K562 (cell line): ENCODE measurements around the gene CHCHD1. TPM values are rescaled to one million over a fixed set of nuclear protein-coding genes. Genes with fewer than 3 reads are reported as not detected.

Source experiments
- ATAC-seq: fragments of 200-7000 bp; cut with Tn5 transposase; 3 replicates; pipeline ENCODE4 v1.9.1; 2020; ENCODE audit warnings: moderate library complexity
- BruUV-seq: library from RNA; stranded (reverse); fragments of 400-500 nt; replicated peaks from 2 replicates; lab custom pipeline; 2021; lab: Mats Ljungman, UMichigan
- CTCF ChIA-PET: fragments of 300-600 bp; formaldehyde crosslinking; extraction: SDS; loops from one replicate; lab custom pipeline; 2021; ENCODE audit warnings: low intra/inter-chr PET ratio; lab: Yijun Ruan, JAX
- POLR2A ChIA-PET: fragments of 300-600, 350-650 bp; sonication (Branson Sonifier 250); formaldehyde crosslinking; extraction: SDS; loops from one replicate; lab custom pipeline; 2021; ENCODE audit warnings: antibody characterized with exemption, inconsistent platforms; lab: Yijun Ruan, JAX
- DNase-seq, 4 experiments: peaks; one replicate each; pipeline versions ENCODE4 v3.0.0 to v3.0.0-alpha.2; 2011 to 2018; ENCODE audit warnings: low spot score in 3 of 4, mixed read lengths in 3 of 4; ENCODE audit errors: extremely low read depth in 1 of 4
- FAIRE-seq: peaks from 2 replicates; lab custom pipeline; 2011; peaks lifted over from hg19 to GRCh38; lab: Jason Lieb, UNC
- H2AFZ ChIP-seq: 2 replicates; pipeline ENCODE4 v1.6.0; 2011; ENCODE audit warnings: low read depth, low read length, control low read depth, inconsistent platforms
- H3K27ac ChIP-seq: fragments of 200-600 bp; 3 replicates; pipeline ENCODE4 v1.8.0; 2011; ENCODE audit warnings: low read depth, mild to moderate bottlenecking, control low read depth, inconsistent platforms, low read length, moderate library complexity, mixed read lengths; ENCODE audit errors: extremely low read depth
- H3K27me3 ChIP-seq, 2 experiments: fragments of 300-600 bp in 1 of 2; 2 replicates in 1 of 2; 3 replicates in 1 of 2; pipeline versions ENCODE4 v1.6.0 to v1.8.0; 2011; ENCODE audit warnings: inconsistent platforms in 2 of 2, low read length in 2 of 2, mild to moderate bottlenecking in 1 of 2, mixed read lengths in 1 of 2, moderate library complexity in 1 of 2; ENCODE audit not compliant: control insufficient read depth in 2 of 2, insufficient read depth in 2 of 2
- H3K36me3 ChIP-seq: fragments of 300-600 bp; 3 replicates; pipeline ENCODE4 v1.8.0; 2011; ENCODE audit warnings: mild to moderate bottlenecking, low read length, inconsistent platforms; ENCODE audit not compliant: control insufficient read depth, insufficient read depth
- H3K4me1 ChIP-seq, 2 experiments: fragments of 200-600 bp in 1 of 2; replicated peaks in 1 of 2; 2 replicates in 1 of 2; 3 replicates in 1 of 2; pipeline versions ENCODE4 v1.5.1 to v1.8.0; 2011; ENCODE audit warnings: inconsistent platforms in 2 of 2, low read length in 2 of 2, mild to moderate bottlenecking in 1 of 2, mixed read lengths in 1 of 2, moderate library complexity in 1 of 2; ENCODE audit not compliant: control insufficient read depth in 2 of 2, insufficient read depth in 2 of 2
- H3K4me2 ChIP-seq: 2 replicates; pipeline ENCODE4 v1.6.1; 2011; ENCODE audit warnings: low read length, control low read depth, inconsistent platforms, mixed read lengths; ENCODE audit not compliant: insufficient read depth
- H3K4me3 ChIP-seq: fragments of 200-600 bp; sonication (generic), shearing (Covaris generic); 2 replicates; pipeline ENCODE4 v1.5.1; 2016; ENCODE audit warnings: control low read depth, inconsistent platforms
- H3K79me2 ChIP-seq: fragments of 200-600 bp; 3 replicates; pipeline ENCODE4 v1.8.0; 2011; ENCODE audit warnings: low read length, inconsistent platforms; ENCODE audit not compliant: control insufficient read depth, insufficient read depth
- H3K9ac ChIP-seq, 2 experiments: 2 replicates each; pipeline versions ENCODE4 v1.6.0 to v1.6.1; 2011; ENCODE audit warnings: low read depth in 2 of 2, low read length in 2 of 2, control low read depth in 1 of 2, inconsistent platforms in 1 of 2, mild to moderate bottlenecking in 1 of 2, mixed read lengths in 1 of 2; ENCODE audit not compliant: insufficient read depth in 1 of 2
- H3K9me1 ChIP-seq: one replicate; pipeline ENCODE4 v1.6.0; 2011; ENCODE audit warnings: inconsistent platforms, mild to moderate bottlenecking, low read length, moderate library complexity; ENCODE audit not compliant: control insufficient read depth, insufficient read depth
- H3K9me3 ChIP-seq: replicated peaks from 2 replicates; pipeline ENCODE4 v1.5.1; 2011; ENCODE audit warnings: low read depth, low read length, inconsistent platforms; ENCODE audit not compliant: control insufficient read depth, insufficient read depth
- H4K20me1 ChIP-seq: replicated peaks from 2 replicates; pipeline ENCODE4 v1.6.1; 2011; ENCODE audit warnings: low read length, inconsistent platforms, mixed read lengths; ENCODE audit not compliant: control insufficient read depth, insufficient read depth
- CAMTA2 ChIP-seq: fragments of 250-450 bp; sonication (Bioruptor Pico); conservative IDR thresholded peaks from 2 replicates; pipeline ENCODE4 v1.5.1; 2022
- CBX1 ChIP-seq: sonication (generic); IDR thresholded peaks from 2 replicates; pipeline ENCODE4 v1.6.1; 2016; ENCODE audit warnings: antibody characterized with exemption, low read depth, mild to moderate bottlenecking
- ELF2 ChIP-seq: fragments of 250-450 bp; sonication (Bioruptor Pico); IDR thresholded peaks from 2 replicates; pipeline ENCODE4 v1.5.0; 2021; ENCODE audit warnings: mild to moderate bottlenecking
- ELF4 ChIP-seq: fragments of 450-650 bp; formaldehyde crosslinking; IDR thresholded peaks from 2 replicates; pipeline ENCODE4 v1.4.0; 2022; ENCODE audit warnings: missing genetic modification characterization
- ESRRB ChIP-seq: fragments of 250-450 bp; sonication (Bioruptor Pico); IDR thresholded peaks from 2 replicates; pipeline ENCODE4 v1.5.0; 2020; ENCODE audit warnings: mild to moderate bottlenecking, moderate library complexity, borderline replicate concordance
- HMG20B ChIP-seq: fragments of 250-450 bp; sonication (Bioruptor Pico); IDR thresholded peaks from 2 replicates; pipeline ENCODE4 v1.5.0; 2021; ENCODE audit warnings: mild to moderate bottlenecking
- ILF3 ChIP-seq: fragments of 450-650 bp; IDR thresholded peaks from 2 replicates; pipeline ENCODE4 v1.6.1; 2018; ENCODE audit warnings: antibody characterized with exemption, mild to moderate bottlenecking, moderate library complexity, borderline replicate concordance
- KLF6 ChIP-seq: fragments of 250-450 bp; sonication (Bioruptor Pico); IDR thresholded peaks from 2 replicates; pipeline ENCODE4 v1.4.0; 2020; ENCODE audit warnings: mild to moderate bottlenecking, moderate library complexity, borderline replicate concordance
- MAZ ChIP-seq, 2 experiments: fragments of 450-650 bp in 1 of 2; sonication (generic) in 1 of 2; formaldehyde crosslinking; IDR thresholded peaks in 1 of 2; conservative IDR thresholded peaks in 1 of 2; 2 replicates each; pipeline versions ENCODE4 v1.4.0 to v1.5.0; 2020; ENCODE audit warnings: mild to moderate bottlenecking in 1 of 2, missing genetic modification reagents in 1 of 2
- MYC ChIP-seq, 2 experiments: fragments of 250-450 bp in 1 of 2; sonication (Bioruptor Pico) in 1 of 2; IDR thresholded peaks; 2 replicates each; pipeline versions ENCODE4 v1.5.1 to v1.6.1; 2012 to 2021; ENCODE audit warnings: low read depth in 2 of 2, borderline replicate concordance in 1 of 2, improper control_type of control experiment in 1 of 2, low read length in 1 of 2, mild to moderate bottlenecking in 1 of 2, moderate library complexity in 1 of 2
- MYNN ChIP-seq, 2 experiments: sonication (generic); formaldehyde crosslinking in 1 of 2; IDR thresholded peaks; 2 replicates each; pipeline versions ENCODE4 v1.5.0 to v1.6.1; 2016 to 2020; ENCODE audit warnings: antibody characterized with exemption in 1 of 2, missing genetic modification reagents in 1 of 2
- PHTF2 ChIP-seq: fragments of 250-450 bp; sonication (Bioruptor Pico); IDR thresholded peaks from 2 replicates; pipeline ENCODE4 v1.5.0; 2021; ENCODE audit warnings: mild to moderate bottlenecking
- ZFX ChIP-seq: sonication (generic); formaldehyde crosslinking; IDR thresholded peaks from 2 replicates; pipeline ENCODE4 v1.8.0; 2022; ENCODE audit warnings: mild to moderate bottlenecking, missing genetic modification reagents, moderate library complexity
- ZNF41 ChIP-seq: fragments of 250-450 bp; sonication (Bioruptor Pico); conservative IDR thresholded peaks from 2 replicates; pipeline ENCODE4 v1.4.0; 2020; ENCODE audit warnings: mild to moderate bottlenecking
- ZSCAN32 ChIP-seq: fragments of 450-650 bp; formaldehyde crosslinking; IDR thresholded peaks from 2 replicates; pipeline ENCODE4 v1.4.0; 2020; ENCODE audit warnings: mild to moderate bottlenecking, moderate library complexity
- WGBS: fragments of 100-300 bp; shearing (Covaris generic); methylation state at CpG from one replicate; pipeline ENCODE4 v1.1.6; 2016; ENCODE audit warnings: low coverage, mixed read lengths; ENCODE audit not compliant: insufficient coverage; ENCODE audit errors: missing lambda C conversion rate; 5-methylcytosine and 5-hydroxymethylcytosine counted together
- in situ Hi-C: fragments of 300-500 bp; cut with MboI; formaldehyde crosslinking; loops from 4 replicates; pipeline ENCODE4 v1.15.0; 2018; ENCODE audit warnings: inconsistent platforms, mixed read lengths
- intact Hi-C: fragments of 100-400 bp; cut with micrococcal nuclease; formaldehyde crosslinking; loops from 2 replicates; pipeline ENCODE4 v1.14.2; 2022
- polyA plus RNA-seq, 8 experiments: library from polyadenylated mRNA; depleted of rRNA in 4 of 8; stranded (reverse) in 5 of 8; unstranded in 3 of 8; fragments of >200 nt; fragmentation: Nextera tagmentation in 2 of 8; fragmentation: Illumina TruSeq in 1 of 8; extraction: Ambion mirVana in 2 of 8; extraction: Trizol in 1 of 8; gene quantifications; 2 replicates each; pipeline versions ENCODE4 v1.2.1 to v1.2.3, GENCODE V29; 2011 to 2014; ENCODE audit warnings: inconsistent platforms in 1 of 8, missing spikeins in 1 of 8
- total RNA-seq, 7 experiments: library from RNA; depleted of rRNA in 6 of 7; stranded (reverse); fragments of >200 nt in 6 of 7; fragmentation: Illumina TruSeq in 2 of 7; extraction: Trizol in 2 of 7; gene quantifications; 2 replicates each; pipeline versions ENCODE4 v1.2.1 to v1.2.3, GENCODE V29; 2011 to 2021; ENCODE audit warnings: low replicate concordance in 1 of 7
- TF ChIP-seq, protein P1 (sequence below): fragments of 250-450 bp; sonication (Bioruptor Pico); IDR thresholded peaks from 2 replicates; pipeline ENCODE4 v1.5.0; 2020; ENCODE audit warnings: mild to moderate bottlenecking
- TF ChIP-seq, protein P2 (sequence below): fragments of 250-450 bp; sonication (Bioruptor Pico); IDR thresholded peaks from 2 replicates; pipeline ENCODE4 v1.5.0; 2021
- TF ChIP-seq, protein P3 (sequence below): sonication (generic); formaldehyde crosslinking; IDR thresholded peaks from 2 replicates; pipeline ENCODE4 v1.8.1; 2023; ENCODE audit warnings: mild to moderate bottlenecking, missing genetic modification reagents, moderate library complexity

The CHCHD1 gene
- total and polyA plus RNA-seq, 9 of the 15 experiments (the other 6 are each of a cell fraction or from before 2014, with no cell fraction given), result 52.9 to 126 (median 83.4) TPM

DNA sequence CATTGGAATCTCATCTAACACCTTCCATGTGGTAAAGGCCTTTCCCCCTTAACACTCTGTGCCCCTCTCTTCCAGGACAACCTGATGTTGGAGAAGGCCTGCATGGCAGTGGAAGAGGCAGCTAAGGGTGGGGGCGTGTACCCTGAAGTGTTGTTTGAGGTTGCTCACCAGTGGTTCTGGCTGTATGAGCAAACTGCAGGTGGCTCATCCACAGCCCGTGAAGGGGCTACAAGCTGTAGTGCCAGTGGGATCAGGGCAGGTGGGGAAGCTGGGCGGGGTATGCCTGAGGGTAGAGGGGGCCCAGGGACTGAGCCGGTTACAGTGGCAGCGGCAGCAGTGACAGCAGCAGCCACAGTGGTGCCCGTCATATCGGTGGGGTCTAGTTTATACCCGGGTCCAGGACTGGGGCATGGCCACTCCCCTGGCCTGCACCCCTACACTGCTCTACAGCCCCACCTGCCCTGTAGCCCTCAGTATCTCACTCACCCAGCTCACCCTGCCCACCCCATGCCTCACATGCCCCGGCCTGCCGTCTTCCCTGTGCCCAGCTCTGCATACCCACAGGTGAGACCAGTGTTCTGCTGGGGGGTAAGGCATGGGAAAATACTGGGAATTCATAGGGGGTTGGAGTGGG is 17.2 kb downstream of the CHCHD1 start:
- peaks cover 8% of the 10 kb centered on the region for H3K9me1 ChIP-seq
- in situ Hi-C loops, result no loop called here
- WGBS, result 90% methylated on average over 10 of the region's 10 CpGs
- no peaks in the 10 kb centered on the region for H3K27me3 ChIP-seq
- FAIRE-seq (no peak), ATAC-seq (peak; percentile 19), DNase-seq (no peak)
- H3K4me2 ChIP-seq, result no peak overlapping the region
- H3K4me3 ChIP-seq, result no peak overlapping the region
- no peak overlapping the region for H2AFZ ChIP-seq
- CTCF ChIA-PET, result no interaction called here
- no peak overlapping the region for H3K27ac ChIP-seq
- intact Hi-C loops, result no loop called here
- BruUV-seq, result no TSS peak
- no peaks in the 10 kb centered on the region; the same call in none of the 2 replicates for H4K20me1 ChIP-seq
- no peaks in the 10 kb centered on the region for H3K9me3 ChIP-seq
- peaks cover 0 to 10% of the 10 kb centered on the region in 2 experiments; a peak in 2 of 5 replicates for H3K4me1 ChIP-seq
- H3K36me3 ChIP-seq, result peaks cover 92% of the 10 kb centered on the region
- H3K79me2 ChIP-seq, result no peaks in the 10 kb centered on the region
- no peak overlapping the region for H3K9ac ChIP-seq
- POLR2A ChIA-PET, result interaction anchor here (0.5 to 9.0 kb wide), 5 partner anchors 8 to 1164 kb away, joined by 3 to 61 read pairs (median 4); partner anchors contain the start of gene ZSWIM8
- TF ChIP-seq HMG20B (CRISPR knock-in tag) (0 out of 2 replicates have a peak, but pooled peaks have one; percentile 14), ILF3 (no peak), ELF4 (CRISPR knock-in tag) (peak; percentile 32; the same call in 1 of the 2 replicates), ZFX (no peak), CAMTA2 (CRISPR knock-in tag) (0 out of 2 replicates have a peak, but pooled peaks have one; percentile 35), ZSCAN32 (CRISPR knock-in tag) (0 out of 2 replicates have a peak, but pooled peaks have one; percentile 7), ESRRB (CRISPR knock-in tag) (0 out of 2 replicates have a peak, but pooled peaks have one; percentile 14), MYC (IDR thresholded peaks at IDR 0.05; ENCODE audit: low read depth, low read length) (no peak), MYC (CRISPR knock-in tag; IDR thresholded peaks at IDR 0.05; ENCODE audit: borderline replicate concordance, low read depth) (0 out of 2 replicates have a peak, but pooled peaks have one; percentile 46), ZNF41 (0 out of 2 replicates have a peak, but pooled peaks have one; percentile 6), ELF2 (CRISPR knock-in tag) (peak; percentile 71), MYNN (IDR thresholded peaks at IDR 0.05) (peak; percentile 44; the same call in 1 of the 2 replicates), MYNN (CRISPR knock-in tag; IDR thresholded peaks at IDR 0.05) (no peak), PHTF2 (0 out of 2 replicates have a peak, but pooled peaks have one; percentile 74), KLF6 (no peak), CBX1 (peak; percentile 28; the same call in 1 of the 2 replicates), MAZ (CRISPR knock-in tag; conservative IDR thresholded peaks at IDR 0.05 in 1 of 2, IDR thresholded peaks at IDR 0.05 in 1 of 2) (0 out of 4 replicates have a peak, but pooled peaks of 1 of the 2 experiments have one; percentile 18)
- TF ChIP-seq, protein P1, sequence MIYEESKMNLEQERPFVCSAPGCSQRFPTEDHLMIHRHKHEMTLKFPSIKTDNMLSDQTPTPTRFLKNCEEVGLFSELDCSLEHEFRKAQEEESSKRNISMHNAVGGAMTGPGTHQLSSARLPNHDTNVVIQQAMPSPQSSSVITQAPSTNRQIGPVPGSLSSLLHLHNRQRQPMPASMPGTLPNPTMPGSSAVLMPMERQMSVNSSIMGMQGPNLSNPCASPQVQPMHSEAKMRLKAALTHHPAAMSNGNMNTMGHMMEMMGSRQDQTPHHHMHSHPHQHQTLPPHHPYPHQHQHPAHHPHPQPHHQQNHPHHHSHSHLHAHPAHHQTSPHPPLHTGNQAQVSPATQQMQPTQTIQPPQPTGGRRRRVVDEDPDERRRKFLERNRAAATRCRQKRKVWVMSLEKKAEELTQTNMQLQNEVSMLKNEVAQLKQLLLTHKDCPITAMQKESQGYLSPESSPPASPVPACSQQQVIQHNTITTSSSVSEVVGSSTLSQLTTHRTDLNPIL, result no peak
- TF ChIP-seq, protein P2, sequence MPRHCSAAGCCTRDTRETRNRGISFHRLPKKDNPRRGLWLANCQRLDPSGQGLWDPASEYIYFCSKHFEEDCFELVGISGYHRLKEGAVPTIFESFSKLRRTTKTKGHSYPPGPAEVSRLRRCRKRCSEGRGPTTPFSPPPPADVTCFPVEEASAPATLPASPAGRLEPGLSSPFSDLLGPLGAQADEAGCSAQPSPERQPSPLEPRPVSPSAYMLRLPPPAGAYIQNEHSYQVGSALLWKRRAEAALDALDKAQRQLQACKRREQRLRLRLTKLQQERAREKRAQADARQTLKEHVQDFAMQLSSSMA (CRISPR knock-in tag), result peak; percentile 70
- TF ChIP-seq, protein P3, sequence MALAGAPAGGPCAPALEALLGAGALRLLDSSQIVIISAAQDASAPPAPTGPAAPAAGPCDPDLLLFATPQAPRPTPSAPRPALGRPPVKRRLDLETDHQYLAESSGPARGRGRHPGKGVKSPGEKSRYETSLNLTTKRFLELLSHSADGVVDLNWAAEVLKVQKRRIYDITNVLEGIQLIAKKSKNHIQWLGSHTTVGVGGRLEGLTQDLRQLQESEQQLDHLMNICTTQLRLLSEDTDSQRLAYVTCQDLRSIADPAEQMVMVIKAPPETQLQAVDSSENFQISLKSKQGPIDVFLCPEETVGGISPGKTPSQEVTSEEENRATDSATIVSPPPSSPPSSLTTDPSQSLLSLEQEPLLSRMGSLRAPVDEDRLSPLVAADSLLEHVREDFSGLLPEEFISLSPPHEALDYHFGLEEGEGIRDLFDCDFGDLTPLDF (CRISPR knock-in tag), result no peak
